Measurements from ENCODE around the gene CAGE1.

- no peak for TF ChIP-seq CTCF (IDR thresholded peaks at IDR 0.05; ENCODE audit: poor library complexity)
- TF ChIP-seq EZH2 (IDR thresholded peaks at IDR 0.05; ENCODE audit: borderline replicate concordance) = no peak
Measured at GRCh38 chr6:7282097-7282906, 107.2 kb downstream of the CAGE1 start.

All from hepatocyte (in vitro differentiated cells).